Small intestine (tissue), 7 donors: ENCODE measurements around the gene PTPRF. TPM values are rescaled to one million over a fixed set of nuclear protein-coding genes. Genes with fewer than 3 reads are reported as not detected.
A peak's percentile ranks its signal among the peaks of the same experiment; 100 is the strongest.

Source experiments
- DNase-seq, 2 donors: peaks; one replicate each; pipeline versions ENCODE4 v3.0.0 to v3.0.0-alpha.2; 2013
- FAIRE-seq: peaks from 2 replicates; lab custom pipeline; 2012; peaks lifted over from hg19 to GRCh38; lab: Jason Lieb, UNC
- H3K27ac ChIP-seq, 3 donors: one replicate each; pipeline ENCODE4 v1.5.1; 2013; ENCODE audit warnings: low read length in 2 of 3, mild to moderate bottlenecking in 2 of 3, control low read depth in 1 of 3, inconsistent platforms in 1 of 3, low read depth in 1 of 3, moderate library complexity in 1 of 3
- H3K27me3 ChIP-seq, 3 donors: one replicate each; pipeline ENCODE4 v1.6.1; 2013; ENCODE audit warnings: low read length in 3 of 3, inconsistent platforms in 1 of 3; ENCODE audit not compliant: control insufficient read depth in 3 of 3, insufficient read depth in 3 of 3
- H3K36me3 ChIP-seq, 3 donors: one replicate each; pipeline ENCODE4 v1.6.1; 2013; ENCODE audit warnings: low read length in 3 of 3, inconsistent platforms in 1 of 3, low read depth in 1 of 3, mild to moderate bottlenecking in 1 of 3, moderate library complexity in 1 of 3; ENCODE audit not compliant: control insufficient read depth in 3 of 3, insufficient read depth in 2 of 3
- H3K4me1 ChIP-seq, 3 donors: one replicate each; pipeline ENCODE4 v1.6.1; 2013; ENCODE audit warnings: low read length in 2 of 3, inconsistent platforms in 1 of 3, low read depth in 1 of 3, mild to moderate bottlenecking in 1 of 3, moderate library complexity in 1 of 3; ENCODE audit not compliant: control insufficient read depth in 3 of 3, insufficient read depth in 2 of 3
- H3K4me3 ChIP-seq, 3 donors: one replicate each; pipeline ENCODE4 v1.5.1; 2013; ENCODE audit warnings: low read length in 3 of 3, control low read depth in 1 of 3, inconsistent platforms in 1 of 3, low read depth in 1 of 3, mild to moderate bottlenecking in 1 of 3, moderate library complexity in 1 of 3
- H3K9me3 ChIP-seq, 2 donors: one replicate each; pipeline ENCODE4 v1.6.1; 2013; ENCODE audit warnings: low read depth in 1 of 2, low read length in 1 of 2; ENCODE audit not compliant: control insufficient read depth in 2 of 2, insufficient read depth in 1 of 2
- WGBS, 3 donors: extraction: QIAGEN DNeasy Blood & Tissue Kit; methylation state at CpG; one replicate each; pipeline ENCODE4 v1.1.7; 2013; 5-methylcytosine and 5-hydroxymethylcytosine counted together
- polyA plus RNA-seq, 4 donors: library from polyadenylated mRNA; stranded (reverse) in 3 of 4; unstranded in 1 of 4; fragments of 200-250 nt in 3 of 4; fragments of 120-200 nt in 1 of 4; gene quantifications; one replicate each; pipeline versions ENCODE4 v1.2.1 to v1.2.3, GENCODE V29; 2013
- donor health status: healthy with polysubstance abuse.
- donor health status: control.
- donor health status: control.
- donor health status: Bipolar disorder and iron deficiency.
- donor health status: healthy.

PTPRF gene
- polyA plus RNA-seq, 4 donors: 77.0 to 255 (median 83.2) TPM

DNA sequence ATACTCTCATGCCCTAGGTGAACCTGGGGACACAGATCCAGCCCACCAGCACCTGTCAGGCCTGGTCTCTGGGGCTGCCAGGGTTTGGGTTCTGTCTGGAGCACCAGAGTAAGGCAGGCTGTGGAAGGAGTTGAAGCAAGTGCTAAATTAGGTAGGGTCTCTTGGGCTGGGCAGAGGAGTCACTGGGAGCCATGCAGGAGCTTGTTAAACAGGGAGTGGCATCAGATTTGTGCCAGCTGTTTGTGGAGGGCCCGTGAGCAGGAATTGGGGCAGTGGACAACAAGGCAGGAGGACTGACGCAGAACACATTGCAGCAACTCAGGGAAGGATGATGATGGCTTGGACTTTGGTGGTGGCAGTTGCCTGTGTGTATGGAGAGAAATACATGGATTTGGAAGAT lies 56.3 kb downstream of the PTPRF start:
- FAIRE-seq (no peak), DNase-seq (no peak)
- Histone ChIP-seq H3K4me1 (peaks cover 0 to 47% (median 15%) of the 10 kb centered on the region in 3 donors), H3K27ac (peak overlapping the region; percentile 20 to 45 (median 21)), H3K27me3 (no peaks in the 10 kb centered on the region), H3K4me3 (no peak overlapping the region), H3K9me3 (no peaks in the 10 kb centered on the region), H3K36me3 (peaks cover 0 to 96% (median 13%) of the 10 kb centered on the region in 3 donors)
- 62 to 76% (median 74%) methylated on average over 2 of the region's 2 CpGs for WGBS, 3 donors

DNA sequence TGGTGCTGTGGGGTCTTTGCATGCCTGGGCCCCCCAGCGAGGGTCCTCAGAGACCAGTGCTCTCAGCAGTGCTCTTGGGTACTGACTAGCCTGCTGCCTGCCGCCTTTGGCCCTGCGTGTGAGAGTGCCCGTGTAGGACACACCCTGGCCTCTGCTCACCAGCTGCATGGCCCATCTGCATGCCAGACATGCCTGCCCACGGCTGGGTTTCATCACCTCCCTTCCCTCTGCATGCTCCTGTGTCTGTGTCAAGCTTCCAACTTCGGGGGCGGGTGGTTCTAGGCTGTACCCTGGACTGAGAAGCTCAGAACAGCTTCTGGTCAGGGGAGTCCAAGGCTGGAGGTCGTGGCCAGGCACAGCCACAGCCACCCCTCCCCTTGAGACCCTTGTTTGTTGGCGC lies 56.9 kb downstream of the PTPRF start:
- Histone ChIP-seq H3K4me1 (peaks cover 0 to 43% (median 15%) of the 10 kb centered on the region in 3 donors), H3K36me3 (peaks cover 0 to 96% (median 15%) of the 10 kb centered on the region in 3 donors), H3K27ac (no peak overlapping the region), H3K27me3 (no peaks in the 10 kb centered on the region), H3K9me3 (no peaks in the 10 kb centered on the region), H3K4me3 (no peak overlapping the region)
- DNase-seq (no peak), FAIRE-seq (no peak)
- 54 to 72% (median 56%) methylated on average over 8 to 9 of the region's 9 CpGs for WGBS, 3 donors

DNA sequence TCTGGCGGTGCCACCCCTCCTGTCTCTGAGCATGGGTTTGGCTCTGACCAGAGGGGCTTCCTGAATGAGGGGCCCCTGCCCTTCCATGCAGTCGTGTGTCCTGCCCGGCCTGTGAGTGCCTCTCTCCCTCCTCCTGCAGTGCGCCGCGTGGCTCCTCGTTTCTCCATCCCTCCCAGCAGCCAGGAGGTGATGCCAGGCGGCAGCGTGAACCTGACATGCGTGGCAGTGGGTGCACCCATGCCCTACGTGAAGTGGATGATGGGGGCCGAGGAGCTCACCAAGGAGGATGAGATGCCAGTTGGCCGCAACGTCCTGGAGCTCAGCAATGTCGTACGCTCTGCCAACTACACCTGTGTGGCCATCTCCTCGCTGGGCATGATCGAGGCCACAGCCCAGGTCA lies 57.9 kb downstream of the PTPRF start:
- Histone ChIP-seq H3K4me1 (peaks cover 0 to 33% (median 15%) of the 10 kb centered on the region in 3 donors), H3K27me3 (no peaks in the 10 kb centered on the region), H3K9me3 (no peaks in the 10 kb centered on the region), H3K27ac (no peak overlapping the region), H3K4me3 (no peak overlapping the region), H3K36me3 (peaks cover 0 to 96% (median 21%) of the 10 kb centered on the region in 3 donors)
- DNase-seq: no peak
- no peak for FAIRE-seq
- WGBS, 3 donors: 92 to 93% (median 93%) methylated on average over 18 of the region's 18 CpGs

DNA sequence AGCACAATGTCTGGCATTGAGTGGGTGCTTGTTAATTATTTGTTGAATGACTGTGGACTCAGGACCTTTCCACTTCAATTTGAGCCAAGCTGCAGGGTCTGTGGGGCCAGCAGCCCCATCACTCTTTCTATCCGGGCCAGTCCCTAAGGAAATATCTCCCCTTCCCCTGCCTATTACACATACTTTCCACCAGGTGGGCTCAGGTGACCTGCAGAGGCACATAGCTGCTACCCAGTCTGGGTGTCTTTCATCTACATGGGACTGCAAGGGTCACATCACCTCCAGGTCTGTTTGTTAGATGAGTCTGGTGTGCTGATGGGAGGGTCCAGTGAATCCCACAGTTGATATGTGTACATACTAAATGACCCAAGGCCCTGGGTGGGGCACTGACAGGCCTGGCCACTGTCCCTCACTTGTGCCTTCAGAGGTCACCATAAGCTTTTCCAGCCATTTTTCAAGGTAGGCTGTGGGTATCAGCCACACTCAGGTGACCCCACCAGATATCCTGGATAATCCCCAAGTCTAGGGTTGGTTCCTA lies 59.8 kb downstream of the PTPRF start:
- Histone ChIP-seq H3K4me1 (peaks cover 0 to 19% (median 10%) of the 10 kb centered on the region in 3 donors), H3K9me3 (no peaks in the 10 kb centered on the region), H3K4me3 (no peak overlapping the region), H3K36me3 (peaks cover 0 to 97% (median 23%) of the 10 kb centered on the region in 3 donors), H3K27me3 (no peaks in the 10 kb centered on the region), H3K27ac (no peak overlapping the region)
- no peak for FAIRE-seq
- no peak for DNase-seq
- 36 to 62% (median 56%) methylated on average over 1 of the region's 1 CpG for WGBS, 3 donors

DNA sequence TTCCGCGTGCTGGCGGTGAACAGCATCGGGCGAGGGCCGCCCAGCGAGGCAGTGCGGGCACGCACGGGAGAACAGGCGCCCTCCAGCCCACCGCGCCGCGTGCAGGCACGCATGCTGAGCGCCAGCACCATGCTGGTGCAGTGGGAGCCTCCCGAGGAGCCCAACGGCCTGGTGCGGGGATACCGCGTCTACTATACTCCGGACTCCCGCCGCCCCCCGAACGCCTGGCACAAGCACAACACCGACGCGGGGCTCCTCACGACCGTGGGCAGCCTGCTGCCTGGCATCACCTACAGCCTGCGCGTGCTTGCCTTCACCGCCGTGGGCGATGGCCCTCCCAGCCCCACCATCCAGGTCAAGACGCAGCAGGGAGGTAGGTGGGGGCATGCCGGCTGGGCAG lies 60.5 kb downstream of the PTPRF start:
- H3K36me3 ChIP-seq: peaks cover 0 to 97% (median 25%) of the 10 kb centered on the region in 3 donors
- 96 to 98% (median 98%) methylated on average over 39 of the region's 39 CpGs for WGBS, 3 donors

DNA sequence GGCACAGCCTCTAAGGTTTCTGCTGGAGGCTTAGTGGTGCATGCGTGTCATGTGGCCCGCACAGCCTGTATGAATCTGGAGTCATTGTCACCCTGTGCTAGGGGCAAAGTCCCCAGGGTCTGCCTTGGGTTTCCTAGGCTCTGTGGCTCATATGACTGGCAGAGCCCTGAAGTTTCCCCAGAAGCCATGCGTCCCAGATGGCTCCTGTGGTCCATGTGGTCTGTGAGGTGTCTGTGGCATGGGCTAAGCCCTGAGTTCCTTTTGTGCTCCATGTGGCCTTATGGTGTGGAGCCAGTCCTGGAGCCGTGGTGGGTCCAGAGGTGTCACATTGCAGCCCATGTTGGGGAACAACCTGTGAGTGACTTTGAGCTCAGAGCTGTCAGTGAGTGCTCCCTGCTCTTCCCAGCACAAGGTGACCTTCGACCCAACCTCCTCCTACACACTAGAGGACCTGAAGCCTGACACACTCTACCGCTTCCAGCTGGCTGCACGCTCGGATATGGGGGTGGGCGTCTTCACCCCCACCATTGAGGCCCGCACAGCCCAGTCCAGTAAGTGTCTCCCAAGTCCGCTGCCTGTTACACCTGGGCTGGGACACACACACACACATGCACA lies 61.5 kb downstream of the PTPRF start:
- 85 to 93% (median 91%) methylated on average over 11 of the region's 11 CpGs for WGBS, 3 donors
- Histone ChIP-seq H3K9me3 (no peaks in the 10 kb centered on the region), H3K36me3 (peaks cover 0 to 94% (median 26%) of the 10 kb centered on the region in 3 donors), H3K4me3 (no peak overlapping the region), H3K4me1 (peaks cover 0 to 4% (median 0%) of the 10 kb centered on the region in 3 donors), H3K27me3 (no peaks in the 10 kb centered on the region), H3K27ac (no peak overlapping the region)
- no peak for FAIRE-seq
- DNase-seq: no peak

More for the DNA sequence above, 60.5 kb downstream of the PTPRF start:
- DNase-seq (no peak), FAIRE-seq (no peak)
- Histone ChIP-seq H3K27me3 (no peaks in the 10 kb centered on the region), H3K4me1 (peaks cover 0 to 12% (median 6%) of the 10 kb centered on the region in 3 donors), H3K4me3 (no peak overlapping the region), H3K27ac (no peak overlapping the region), H3K9me3 (no peaks in the 10 kb centered on the region)

DNA sequence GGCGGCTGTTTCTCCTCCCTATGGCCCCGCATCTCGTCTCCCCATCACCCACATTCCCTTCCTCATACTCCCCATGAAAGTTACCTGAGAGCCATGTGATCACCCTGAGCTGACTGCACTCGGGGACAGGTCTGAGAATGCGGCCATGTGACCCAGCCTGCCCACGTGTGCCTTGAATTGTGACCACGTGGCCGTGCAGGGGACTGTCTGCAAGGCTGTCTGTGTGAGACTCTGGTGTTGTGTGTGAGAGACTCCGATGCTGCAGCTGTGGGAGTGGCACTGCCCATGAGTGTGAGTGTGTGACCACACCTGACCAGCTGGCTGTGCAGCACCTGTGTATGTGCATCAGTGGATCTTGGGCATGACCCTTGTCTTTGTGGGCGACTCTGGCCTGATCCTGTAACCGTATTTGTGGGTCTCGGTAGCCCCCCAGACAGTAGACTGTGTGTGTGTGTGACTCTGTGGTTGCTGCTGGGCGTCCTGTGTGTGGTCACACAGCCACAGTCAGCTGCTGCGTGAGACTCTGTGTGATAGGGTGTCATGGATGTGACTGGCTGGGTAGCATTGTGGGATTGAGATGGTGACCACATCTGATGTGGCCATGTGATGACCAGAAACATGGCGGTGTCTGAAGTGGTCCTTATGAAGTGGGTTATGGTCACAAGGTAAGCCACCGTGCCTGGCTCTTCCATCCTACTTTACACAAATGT lies 62.4 kb downstream of the PTPRF start:
- DNase-seq (no peak), FAIRE-seq (no peak)
- Histone ChIP-seq H3K9me3 (no peaks in the 10 kb centered on the region), H3K36me3 (peaks cover 0 to 93% (median 26%) of the 10 kb centered on the region in 3 donors), H3K4me1 (peaks cover 0 to 4% (median 0%) of the 10 kb centered on the region in 3 donors), H3K4me3 (no peak overlapping the region), H3K27me3 (no peaks in the 10 kb centered on the region), H3K27ac (no peak overlapping the region)
- 88 to 90% (median 90%) methylated on average over 16 of the region's 16 CpGs for WGBS, 3 donors

DNA sequence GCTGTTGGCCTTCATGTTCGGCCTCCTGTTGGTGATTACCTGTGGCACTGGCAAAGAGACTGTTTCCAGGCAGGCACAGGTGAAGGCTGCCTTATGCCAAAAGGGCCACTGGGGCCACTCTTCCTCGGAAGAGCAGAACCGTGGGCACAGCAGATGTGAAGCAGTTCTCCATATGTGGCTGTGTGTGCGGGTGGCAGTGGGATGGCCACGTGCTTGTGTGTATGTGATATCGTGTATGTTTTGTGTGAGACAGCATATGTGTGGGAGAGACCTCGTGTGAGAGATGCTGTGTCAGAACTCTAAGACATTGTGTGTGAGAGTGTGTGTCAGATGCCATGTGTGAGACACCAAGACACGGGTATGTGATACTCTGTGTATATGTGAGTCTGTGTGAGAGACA lies 65.9 kb downstream of the PTPRF start:
- H3K4me1 ChIP-seq: peaks cover 0 to 3% (median 0%) of the 10 kb centered on the region in 3 donors
- peaks cover 0 to 94% (median 13%) of the 10 kb centered on the region in 3 donors for H3K36me3 ChIP-seq
- H3K27me3 ChIP-seq: no peaks in the 10 kb centered on the region
- H3K27ac ChIP-seq: no peak overlapping the region
- WGBS, 3 donors: 84 to 87% (median 84%) methylated on average over 8 of the region's 8 CpGs
- FAIRE-seq (no peak), DNase-seq (no peak)
- no peak overlapping the region for H3K4me3 ChIP-seq
- no peaks in the 10 kb centered on the region for H3K9me3 ChIP-seq
